ENCODE data around the gene CA7.
A peak's percentile ranks its signal among the peaks of the same experiment; 100 is the strongest.
"Not testable (repeated sequence)": the region's sequence is repeated elsewhere in the genome, so short reads cannot be mapped to it uniquely, and the experiment has no call there.

The CA7 gene

DNA sequence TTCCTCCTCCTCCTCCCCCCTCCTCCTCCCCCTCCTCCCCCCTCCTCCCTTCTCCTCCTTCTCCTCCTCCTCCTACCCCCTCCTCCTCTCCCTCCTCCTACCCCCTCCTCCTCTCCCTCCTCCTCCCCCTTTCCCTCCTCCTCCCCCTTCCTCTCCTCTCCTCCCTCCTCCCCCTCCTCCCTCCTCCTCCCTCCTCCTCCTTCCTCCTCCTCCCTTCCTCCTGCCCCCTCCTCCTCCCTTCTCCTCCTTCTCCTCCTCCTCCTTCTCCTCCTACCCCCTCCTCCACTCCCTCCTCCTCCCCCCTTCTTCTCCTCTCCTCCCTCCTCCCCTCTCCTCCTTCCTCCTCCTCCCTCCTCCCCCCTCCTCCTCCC is 29.5 kb downstream of the CA7 start:
- DNase-seq (ENCODE audit: low read depth in 2 of 2) = no peak

DNA sequence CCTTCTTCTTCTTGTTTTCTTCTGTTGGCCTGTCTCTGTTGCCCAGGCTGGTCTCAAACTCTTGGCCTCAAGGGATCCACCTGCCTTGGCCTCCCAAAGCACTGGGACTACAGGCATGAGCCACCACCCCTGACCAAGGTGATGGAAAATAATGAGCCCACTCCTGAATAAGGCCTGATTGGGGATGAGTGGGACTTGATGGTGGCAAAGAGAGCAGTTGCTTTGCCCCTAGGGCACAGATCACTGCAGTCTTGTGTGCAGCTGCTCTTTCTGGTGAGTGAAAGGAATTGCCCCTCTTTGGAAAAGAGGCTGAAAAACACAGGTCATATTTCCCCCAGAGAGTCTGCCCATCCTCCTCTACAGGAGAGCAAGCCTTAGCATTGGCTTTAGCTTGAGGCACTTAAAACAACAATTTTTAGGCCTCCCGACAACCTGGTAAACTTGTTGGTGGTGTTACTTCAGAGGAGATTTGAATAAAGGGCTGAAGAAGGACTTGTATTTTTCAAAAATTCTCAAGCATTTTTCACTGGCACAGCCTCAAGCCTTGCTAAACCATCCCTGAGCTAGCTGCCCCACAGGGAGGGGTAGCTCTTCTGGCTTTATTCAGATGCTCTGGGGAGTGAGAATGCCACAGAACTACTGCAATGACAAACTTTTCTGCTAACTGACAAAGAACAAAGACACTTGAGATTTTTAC is 30.0 kb downstream of the CA7 start:
- no peak for DNase-seq (ENCODE audit: low read depth in 2 of 2)

DNA sequence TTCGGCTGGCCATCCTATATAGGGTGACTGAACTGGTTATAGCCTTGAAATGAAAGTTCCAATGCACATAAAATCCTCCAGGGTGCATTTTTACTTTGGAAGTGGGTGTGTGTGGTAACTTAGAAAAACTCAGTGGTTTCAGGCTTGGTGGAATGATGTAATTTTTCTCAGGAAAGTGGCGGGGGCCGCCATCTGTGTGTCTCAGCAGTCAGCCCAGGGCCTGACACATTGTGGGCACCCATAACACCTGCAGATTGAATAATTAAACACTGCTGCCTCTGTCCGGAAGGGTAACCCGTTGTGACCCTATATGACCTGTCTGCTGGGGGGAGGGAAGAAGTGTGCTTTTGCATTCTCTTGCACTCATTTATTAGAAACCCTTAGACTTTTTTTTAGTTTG is 33.9 kb downstream of the CA7 start:
- no peak for DNase-seq (ENCODE audit: low read depth in 2 of 2)

DNA sequence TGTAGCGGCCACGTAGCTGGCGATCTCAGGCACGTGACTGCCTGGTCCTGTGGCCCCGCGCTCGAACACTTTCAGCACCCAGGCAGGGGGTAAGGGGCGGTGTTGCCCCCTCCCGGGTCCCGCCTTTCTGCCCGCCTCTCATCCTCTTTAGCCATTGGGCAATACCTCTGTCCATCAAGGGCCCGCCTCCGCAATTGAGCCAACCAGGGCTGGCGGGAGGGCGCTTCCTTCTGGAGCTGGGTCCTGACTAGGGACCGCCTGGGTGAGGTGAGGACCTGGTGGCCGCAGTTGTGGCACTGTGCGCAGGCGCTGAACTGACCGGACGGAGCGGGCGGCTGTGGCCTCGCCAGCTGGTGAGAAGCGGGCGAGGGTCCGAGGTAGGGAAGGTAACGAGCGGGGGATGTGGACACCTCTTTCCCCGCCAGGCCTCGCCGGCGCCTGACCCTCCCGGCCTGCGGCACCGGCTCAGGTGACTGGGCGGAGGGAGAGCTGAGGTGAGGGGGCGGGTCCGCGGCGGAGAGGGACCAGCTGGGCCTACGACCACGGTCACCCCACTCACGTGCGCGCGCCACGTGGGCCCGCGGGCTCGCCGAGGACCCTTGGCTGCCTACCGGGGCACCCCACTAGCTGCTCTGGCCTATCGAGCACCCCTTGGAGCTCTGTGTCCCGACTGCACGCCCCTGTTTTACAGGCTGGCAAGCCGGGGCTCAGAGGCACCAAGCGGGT is 36.2 kb downstream of the CA7 start, which contains the start of gene PDP2:
TSS of gene PDP2 (plus strand) at position 228 of the 726 bp plus-strand sequence. CDS start 3,770 bp downstream, outside the sequence.
- DNase-seq (ENCODE audit: low read depth in 2 of 2) = peak; percentile 74 to 82

DNA sequence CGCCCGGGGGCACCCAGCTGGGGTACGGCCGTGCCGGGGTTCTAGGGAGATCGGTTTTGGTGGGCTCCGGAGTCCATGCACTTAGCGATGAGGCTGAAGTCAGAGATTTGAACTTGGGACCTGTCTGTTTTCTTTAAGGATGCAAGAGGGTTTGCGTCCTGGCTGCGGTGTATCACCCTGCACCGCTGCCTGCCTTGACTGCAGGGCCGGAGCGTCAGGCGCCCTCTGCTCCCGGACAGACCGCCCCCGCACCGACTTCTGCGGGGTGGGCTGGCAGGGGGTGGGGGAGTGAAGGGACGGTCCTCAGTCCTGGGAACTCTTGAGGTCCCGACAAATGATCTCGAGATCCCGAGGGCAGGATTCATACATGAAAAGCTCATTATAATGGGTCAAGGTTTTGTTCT is 36.8 kb downstream of the CA7 start:
- DNase-seq (ENCODE audit: low read depth in 2 of 2) = no peak

DNA sequence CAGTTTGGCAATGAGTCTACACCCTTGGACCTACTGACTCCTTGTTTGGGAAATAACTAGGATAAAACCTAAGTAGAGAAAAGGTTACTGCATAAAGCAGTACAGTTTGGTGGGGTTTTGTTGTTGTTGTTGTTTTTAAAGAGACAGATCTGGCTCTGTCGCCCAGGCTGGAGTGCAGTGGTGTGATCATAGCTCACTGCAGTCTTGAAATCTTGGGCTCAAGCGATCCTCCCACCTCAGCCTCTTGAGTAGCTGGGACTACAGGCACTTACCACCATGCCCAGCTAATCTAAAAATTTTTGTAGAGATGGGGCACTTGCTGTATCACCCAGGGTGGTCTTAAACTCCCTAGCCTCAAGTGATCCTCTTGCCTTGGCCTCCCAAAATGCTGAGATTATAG is 37.3 kb downstream of the CA7 start:
- DNase-seq (ENCODE audit: low read depth in 2 of 2) = no peak

DNA sequence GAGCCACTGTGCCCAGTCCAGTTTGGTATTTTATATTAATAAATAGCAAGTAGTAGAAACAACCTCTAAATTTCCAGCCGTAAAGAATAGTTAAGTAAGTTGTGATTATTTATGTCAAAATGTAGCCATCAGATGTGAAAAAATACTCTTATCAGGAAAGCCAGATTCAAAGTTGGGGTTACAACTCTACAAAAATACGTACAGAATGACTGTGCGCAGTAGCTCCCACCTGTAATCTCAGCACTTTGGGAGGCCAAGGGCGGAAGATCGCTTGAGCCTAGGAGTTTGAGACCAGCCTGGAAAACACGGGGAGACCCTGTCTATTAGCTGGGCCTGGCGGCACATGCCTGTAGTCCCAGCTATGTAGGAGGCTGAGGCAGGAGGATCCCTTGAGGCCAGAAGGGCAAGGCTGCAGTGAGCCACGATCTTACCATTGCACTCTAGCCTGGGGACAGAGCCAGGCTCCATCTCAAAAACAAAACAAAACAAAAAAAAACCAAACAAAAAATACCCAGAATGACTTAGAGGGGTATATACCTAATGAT is 37.8 kb downstream of the CA7 start:
- DNase-seq (ENCODE audit: low read depth in 2 of 2) = no peak

DNA sequence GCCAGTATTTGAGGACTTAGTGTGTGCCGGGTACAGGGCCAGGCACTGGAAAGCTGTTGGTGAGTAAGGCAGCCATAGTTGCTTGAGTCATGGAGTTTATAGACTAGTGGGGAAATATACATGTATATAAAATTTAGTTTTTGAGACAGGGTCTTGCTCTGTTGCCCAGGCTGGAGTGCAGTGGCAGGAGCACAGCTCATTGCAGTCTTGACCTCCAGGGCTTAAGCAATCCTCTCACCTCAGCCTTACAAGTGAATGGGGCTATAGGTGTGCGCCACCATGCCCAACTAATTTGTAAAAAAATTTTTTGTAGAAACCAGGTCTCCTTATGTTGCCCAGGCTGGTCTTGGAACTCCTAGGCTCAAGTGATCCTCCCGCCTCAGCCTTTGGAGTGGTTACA is 38.5 kb downstream of the CA7 start:
- DNase-seq (ENCODE audit: low read depth in 2 of 2) = no peak

DNA sequence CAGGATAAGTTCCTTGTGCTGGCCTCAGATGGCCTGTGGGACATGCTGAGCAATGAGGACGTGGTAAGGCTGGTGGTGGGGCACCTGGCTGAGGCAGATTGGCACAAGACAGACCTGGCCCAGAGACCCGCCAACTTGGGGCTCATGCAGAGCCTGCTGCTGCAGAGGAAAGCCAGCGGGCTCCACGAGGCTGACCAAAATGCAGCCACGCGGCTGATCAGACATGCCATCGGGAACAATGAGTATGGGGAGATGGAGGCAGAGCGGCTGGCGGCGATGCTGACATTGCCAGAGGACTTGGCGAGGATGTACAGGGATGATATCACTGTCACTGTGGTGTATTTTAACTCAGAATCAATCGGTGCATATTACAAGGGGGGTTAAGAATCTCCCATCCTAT is 41.3 kb downstream of the CA7 start:
- DNase-seq (ENCODE audit: low read depth in 2 of 2) = no peak

DNA sequence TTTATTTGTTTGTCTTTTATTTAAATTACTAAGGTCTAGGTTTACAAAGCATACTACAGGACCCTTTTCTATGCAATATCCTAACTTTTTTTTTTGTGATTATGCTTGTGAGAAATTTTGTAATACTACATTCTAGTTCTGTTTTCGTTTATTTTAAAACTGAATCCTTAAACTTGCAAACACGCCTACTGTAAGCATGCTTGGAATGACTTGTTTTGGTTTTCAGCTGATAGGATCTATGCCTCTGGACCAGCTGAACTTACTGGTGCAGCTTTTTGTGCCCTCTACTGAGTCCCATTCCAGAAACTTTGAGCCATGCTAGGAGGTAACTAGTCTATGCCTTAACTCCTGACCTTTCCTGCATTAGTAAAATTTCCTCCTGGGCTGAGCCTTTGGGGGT is 42.1 kb downstream of the CA7 start:
- no peak for DNase-seq (ENCODE audit: low read depth in 2 of 2)

DNA sequence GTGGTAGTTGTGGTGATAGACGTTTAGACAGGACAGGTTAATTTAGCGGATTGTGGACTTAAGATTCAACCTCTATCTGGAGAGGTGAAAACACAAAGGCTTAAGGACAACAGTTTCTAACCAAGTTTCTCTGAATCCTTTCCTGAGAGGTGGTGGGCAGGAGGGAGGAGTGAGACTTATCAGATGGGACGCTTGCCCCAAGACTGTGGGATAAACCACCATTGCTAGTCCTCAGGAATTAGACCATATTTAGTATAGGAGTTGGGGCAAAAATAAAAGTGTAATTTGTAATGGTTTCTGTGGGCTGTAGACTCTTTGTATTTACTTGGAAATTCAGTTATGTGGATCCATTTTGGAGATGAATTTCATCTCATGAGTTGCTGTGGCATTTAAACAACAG is 42.7 kb downstream of the CA7 start:
- DNase-seq (ENCODE audit: low read depth in 2 of 2) = no peak

DNA sequence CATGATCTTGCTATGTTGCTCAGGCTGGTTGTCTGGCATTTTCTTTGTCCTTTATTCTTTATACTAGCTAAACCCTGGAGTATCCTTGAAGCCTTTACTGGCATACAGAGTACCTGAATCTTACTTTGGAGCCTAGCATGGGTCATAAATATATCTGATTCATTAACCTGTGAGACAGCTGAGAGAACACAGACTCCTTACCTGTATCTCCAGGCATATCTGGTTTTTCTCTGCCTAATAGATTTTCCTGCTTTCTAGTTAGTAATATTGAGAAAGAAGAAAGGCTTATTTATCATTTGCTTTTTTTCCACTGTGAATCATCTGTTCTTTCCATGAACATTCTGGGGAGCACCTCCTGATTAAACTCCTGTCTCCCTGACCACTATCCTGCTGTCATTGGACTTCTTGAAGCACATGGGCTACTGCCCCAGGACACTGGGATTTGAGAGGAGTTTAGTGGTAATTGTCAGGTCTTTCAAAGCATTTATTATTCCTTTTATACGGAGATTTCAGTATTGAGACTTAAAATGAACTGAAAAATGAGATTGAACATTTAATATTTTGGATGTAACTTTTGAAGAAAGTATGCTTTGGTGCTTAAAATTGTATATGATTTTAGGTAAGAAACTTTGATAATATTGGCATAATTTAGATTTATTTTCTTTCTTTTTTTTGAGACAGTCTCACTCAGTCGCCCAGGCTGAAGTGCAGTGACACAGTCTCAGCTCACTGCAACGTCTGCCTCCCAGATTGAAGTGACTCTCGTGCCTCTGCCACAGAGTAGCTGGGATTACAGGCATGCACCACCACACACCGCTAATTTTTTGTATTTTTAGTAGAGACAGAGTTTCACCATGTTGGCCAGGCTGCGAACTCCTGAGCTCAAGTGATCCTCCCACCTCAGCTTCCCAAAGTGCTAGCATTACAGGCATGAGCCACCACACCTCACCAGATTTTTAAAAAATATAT is 44.7 kb downstream of the CA7 start:
- DNase-seq (ENCODE audit: low read depth in 2 of 2) = no peak

DNA sequence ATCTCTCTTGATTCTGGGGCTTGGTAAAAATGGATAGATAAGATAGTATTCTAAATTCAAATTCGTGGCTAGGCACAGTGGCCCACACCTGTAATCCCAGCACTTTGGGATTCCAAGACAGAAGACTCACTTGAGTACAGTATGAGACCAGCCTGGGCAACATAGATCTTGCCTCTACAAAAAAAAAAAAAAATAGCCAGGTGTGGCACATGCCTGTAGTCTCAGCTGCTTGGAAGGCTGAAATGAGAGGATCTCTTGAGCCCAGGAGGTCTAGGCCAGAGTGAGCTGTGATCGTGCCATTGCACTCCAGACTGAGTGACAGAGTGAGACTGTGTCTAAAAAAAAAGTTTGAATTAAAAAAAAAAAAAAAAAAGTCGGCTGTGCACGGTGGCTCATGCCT is 45.4 kb downstream of the CA7 start:
- DNase-seq (ENCODE audit: low read depth in 2 of 2) = no peak

DNA sequence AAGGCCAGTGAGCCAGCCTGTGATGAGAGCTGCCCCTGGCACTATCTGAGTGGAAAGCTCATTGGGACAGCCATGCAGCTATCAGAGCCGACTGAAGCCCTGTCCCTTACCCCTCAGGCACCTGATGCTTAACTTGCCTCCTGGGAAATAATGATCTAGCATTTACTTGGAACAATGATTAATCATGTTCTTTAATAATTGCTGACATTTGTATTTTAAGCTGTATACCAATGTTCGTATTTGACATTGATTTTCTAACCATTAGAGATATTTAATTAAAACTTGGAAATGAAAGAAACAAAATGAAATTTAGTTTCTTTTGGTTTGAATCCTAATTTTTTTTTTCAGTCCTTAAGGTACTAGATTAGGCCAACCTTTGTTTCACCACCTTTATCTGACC is 46.6 kb downstream of the CA7 start:
- no peak for DNase-seq (ENCODE audit: low read depth in 2 of 2)

DNA sequence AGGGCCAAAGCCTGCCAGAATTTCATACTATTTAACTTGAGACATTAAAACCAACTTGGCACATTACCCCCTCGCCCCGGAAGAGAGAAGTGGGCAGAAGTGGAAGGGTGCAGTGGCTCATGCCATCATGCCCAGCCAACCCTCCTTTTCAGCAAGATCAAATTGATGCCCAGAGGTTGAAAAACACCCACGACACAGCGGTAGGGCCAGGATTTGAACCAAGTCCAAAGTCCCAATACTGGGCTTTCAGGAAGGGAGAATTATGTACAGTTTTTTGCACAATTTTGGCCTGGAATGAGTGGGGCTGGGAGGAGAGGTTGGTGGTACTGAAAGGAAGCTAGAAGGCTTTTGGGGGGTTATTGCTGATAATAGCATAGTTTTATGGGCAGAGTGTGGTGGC is 47.1 kb downstream of the CA7 start:
- no peak for DNase-seq (ENCODE audit: low read depth in 2 of 2)

DNA sequence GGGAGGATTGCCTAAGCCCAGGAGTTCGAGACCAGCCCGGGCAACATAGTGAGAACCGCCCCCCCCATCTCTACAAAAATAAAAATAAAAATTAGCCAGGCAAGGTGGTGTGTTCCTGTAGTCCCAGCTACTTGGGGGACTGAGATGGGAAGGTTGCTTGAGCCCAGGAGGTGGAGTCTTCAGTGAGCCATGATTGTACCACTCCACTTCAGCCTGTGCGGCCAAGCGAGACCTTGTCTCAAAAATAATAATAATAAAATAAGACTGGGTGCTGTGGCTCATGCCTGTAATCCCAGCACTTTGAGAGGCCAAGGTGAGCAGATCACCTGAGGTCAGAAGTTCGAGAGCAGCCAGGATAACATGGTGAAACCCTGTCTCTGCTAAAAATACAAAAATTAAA is 47.6 kb downstream of the CA7 start:
- DNase-seq (ENCODE audit: low read depth in 2 of 2) = no peak

DNA sequence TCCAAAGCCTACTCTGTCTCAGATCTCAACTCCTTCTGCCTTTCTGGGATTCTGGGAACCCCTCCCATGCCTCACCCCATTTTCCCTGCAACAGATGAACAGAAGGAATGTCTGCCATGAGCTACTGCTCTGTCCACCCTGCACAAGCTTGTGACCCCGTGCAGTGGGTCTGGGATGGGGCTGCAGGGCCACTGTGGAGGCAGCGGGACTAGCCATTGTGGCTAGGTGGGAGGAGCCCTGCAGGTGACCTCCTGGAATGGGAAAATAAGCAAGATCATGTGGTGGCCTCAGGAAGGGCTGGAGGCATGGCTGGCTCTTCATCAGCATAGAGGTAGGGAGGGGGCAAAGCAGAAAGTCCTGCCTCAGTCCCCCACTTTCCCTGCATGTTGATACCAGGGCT is 49.8 kb downstream of the CA7 start:
- DNase-seq (ENCODE audit: low read depth in 2 of 2) = no peak

DNA sequence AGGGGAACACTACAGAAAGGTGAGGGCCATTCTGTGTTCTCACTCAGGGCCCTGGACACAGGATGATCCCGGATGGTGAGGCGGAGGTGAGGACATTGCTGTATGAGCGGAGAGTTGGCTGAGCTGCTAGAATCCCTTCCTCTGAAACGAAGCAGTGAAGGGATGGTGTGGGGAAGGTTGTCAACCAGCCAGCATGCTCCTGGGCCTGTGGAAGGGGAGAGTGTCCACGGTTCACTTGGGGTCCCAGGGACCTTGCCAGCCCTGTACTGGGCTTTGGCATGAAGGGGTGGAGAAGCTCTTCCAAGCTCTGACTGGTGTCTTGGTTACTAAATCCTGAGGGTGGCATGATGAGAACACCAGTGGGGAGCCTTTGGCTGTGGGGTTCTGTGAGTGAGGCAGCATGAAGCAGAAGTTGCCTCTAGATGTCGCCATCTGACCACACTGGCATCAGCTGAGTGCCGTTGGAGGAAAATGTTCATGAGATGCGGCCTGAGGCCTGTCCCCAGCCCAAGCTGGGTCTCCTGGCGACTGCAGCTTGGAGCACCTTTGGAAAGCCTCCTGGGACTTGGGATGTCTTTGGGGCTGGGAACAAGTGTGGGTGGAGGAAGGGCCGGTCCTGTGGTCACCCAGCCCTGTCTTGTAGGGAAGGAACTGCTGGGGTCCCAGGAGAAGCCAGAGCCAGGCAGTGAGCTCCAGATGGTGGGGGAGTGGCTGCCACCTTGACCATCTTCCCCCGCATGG is 50.9 kb downstream of the CA7 start:
- DNase-seq (ENCODE audit: low read depth in 2 of 2) = peak in 1 of 2 donors; percentile 31

DNA sequence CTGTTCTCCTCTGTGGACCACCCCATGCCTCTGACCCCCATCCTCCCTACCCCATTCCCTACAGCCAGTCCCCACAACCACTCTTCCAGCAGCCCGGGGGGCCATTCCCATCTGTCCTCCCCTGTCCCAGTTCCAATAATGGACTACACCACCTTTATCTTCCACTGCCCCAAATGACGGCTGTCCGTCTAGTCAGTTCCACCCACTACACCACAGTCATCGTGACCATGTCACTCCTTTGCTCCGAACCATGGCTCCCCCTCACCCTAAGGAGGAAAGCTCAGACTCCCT is 51.4 kb downstream of the CA7 start:
- no peak for DNase-seq (ENCODE audit: low read depth in 2 of 2)

DNA sequence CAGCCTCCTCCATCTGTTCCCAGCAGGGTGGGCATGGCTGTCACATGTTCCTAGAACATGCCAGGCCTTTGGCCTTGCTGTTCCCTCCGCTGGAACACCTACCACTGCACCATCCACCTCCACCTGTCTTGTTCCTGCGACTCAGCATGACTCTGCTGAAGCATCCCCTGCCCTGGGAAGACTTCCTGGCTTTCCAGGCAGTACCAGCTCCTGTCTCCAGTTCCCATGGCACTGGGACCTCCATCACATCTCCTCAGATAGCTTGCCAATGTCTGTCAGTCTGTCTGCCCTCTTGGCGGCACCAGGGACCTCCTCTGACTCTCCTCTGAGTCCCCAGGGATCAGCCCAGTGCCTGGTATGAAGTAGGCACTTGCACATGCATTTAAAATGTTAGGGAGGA is 51.8 kb downstream of the CA7 start:
- DNase-seq (ENCODE audit: low read depth in 2 of 2) = no peak

DNA sequence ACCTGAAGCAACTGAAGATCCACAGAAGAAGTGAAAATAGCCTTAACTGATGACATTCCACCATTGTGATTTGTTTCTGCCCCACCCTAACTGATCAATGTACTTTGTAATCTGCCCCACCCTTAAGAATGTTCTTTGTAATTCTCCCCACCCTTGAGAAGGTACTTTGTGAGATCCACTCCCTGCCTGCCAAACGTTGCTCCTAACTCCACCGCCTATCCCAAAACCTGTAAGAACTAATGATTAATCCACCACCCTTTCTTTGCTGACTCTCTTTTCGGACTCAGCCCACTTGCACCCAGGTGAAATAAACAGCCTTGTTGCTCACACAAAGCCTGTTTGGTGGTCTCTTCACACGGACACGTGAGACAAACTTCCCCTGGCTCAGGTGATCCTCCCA is 52.5 kb downstream of the CA7 start:
- DNase-seq (ENCODE audit: low read depth in 2 of 2) = not testable (repeated sequence)

DNA sequence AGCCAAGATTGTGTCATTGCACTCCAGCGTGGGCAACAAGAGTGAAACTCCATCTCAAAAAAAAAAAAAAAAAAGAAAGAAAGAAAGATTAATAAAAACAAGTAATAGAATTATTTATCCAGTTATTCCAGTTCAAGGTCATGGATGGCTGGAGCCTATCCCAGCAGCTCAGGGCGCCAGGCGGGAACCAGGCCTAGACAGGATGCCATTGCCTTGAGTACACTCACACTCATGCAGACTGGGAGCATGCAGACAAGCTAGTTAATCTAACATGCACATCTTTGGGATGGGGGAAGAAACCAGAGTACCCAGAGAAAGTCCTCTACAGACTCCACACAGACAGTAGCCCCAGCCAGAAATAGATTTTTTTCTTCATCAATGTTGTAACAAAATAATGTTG is 54.0 kb downstream of the CA7 start:
- no peak for DNase-seq (ENCODE audit: low read depth in 2 of 2)
